ENCODE data around the gene GC. TPM values are rescaled to one million over a fixed set of nuclear protein-coding genes. Genes with fewer than 3 reads are reported as not detected.

Gene GC
- total and polyA plus RNA-seq, 2 of the 8 experiments (the other 6 are each of a cell fraction or from before 2014, with no cell fraction given), result 0.09 to 0.34 TPM

DNA sequence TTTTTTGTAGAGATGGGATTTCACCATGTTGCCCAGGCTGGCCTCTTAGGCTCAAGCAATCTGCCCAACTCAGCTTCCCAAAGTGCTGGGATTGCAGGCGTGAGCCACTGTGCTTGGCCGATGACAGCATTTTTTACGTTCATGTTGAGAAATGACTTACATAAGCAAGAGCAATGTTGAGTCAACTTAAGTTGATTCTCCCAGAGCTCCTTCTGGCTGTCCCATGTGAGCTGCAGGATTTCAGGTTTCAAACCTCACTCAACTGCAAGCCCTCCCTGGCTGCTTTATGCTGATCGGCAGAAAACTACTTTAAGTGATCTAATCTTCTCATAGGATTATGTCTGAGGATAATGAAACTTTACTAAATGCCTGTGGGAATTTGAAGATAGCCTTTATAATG lies 86.8 kb downstream of the GC start:
- Histone ChIP-seq H4K20me1 (replicated peaks in 1 of 2; ENCODE audit: control insufficient read depth in 1 of 2, insufficient read depth in 2 of 2, low read length in 2 of 2) (no peaks in the 10 kb centered on the region), H3K23ac (ENCODE audit: insufficient read length) (no peak overlapping the region), H3K27ac (ENCODE audit: low read depth, low read length) (no peak overlapping the region), H4K5ac (ENCODE audit: insufficient read length, low read depth, low read length) (no peak overlapping the region), H2BK20ac (ENCODE audit: low read length) (no peak overlapping the region), H2BK15ac (ENCODE audit: low read length) (no peak overlapping the region), H3K56ac (replicated peaks; ENCODE audit: insufficient read length, low read depth, low read length) (no peak overlapping the region), H3K79me1 (ENCODE audit: low read depth, low read length) (no peaks in the 10 kb centered on the region), H4K91ac (replicated peaks; ENCODE audit: insufficient read length, low read length) (no peak overlapping the region), H3K18ac (ENCODE audit: extremely low read depth, low read length) (no peak overlapping the region), H3K14ac (ENCODE audit: insufficient read length) (no peak overlapping the region), H3K27me3 (replicated peaks in 1 of 4; ENCODE audit: control insufficient read depth in 3 of 4, extremely low read depth in 1 of 4, insufficient read depth in 3 of 4, low read length in 3 of 4) (peaks cover 0 to 1% (median 0%) of the 10 kb centered on the region in 4 experiments; a peak in 1 of 7 replicates), H2AK5ac (ENCODE audit: low read depth, low read length) (no peak overlapping the region), H3K79me2 (ENCODE audit: control insufficient read depth in 1 of 2, insufficient read depth in 2 of 2, low read length in 2 of 2) (no peaks in the 10 kb centered on the region), H3K36me3 (ENCODE audit: control insufficient read depth in 2 of 4, insufficient read depth in 4 of 4, low read length in 3 of 4) (no peaks in the 10 kb centered on the region), H2BK5ac (ENCODE audit: low read depth, low read length) (no peak overlapping the region), H4K8ac (ENCODE audit: extremely low read depth, insufficient read depth, low read length) (no peak overlapping the region), H3K23me2 (ENCODE audit: low read depth, low read length) (no peaks in the 10 kb centered on the region), H2BK12ac (ENCODE audit: low read depth, low read length) (no peak overlapping the region), H3K4ac (replicated peaks; ENCODE audit: insufficient read length, low read depth, low read length) (no peak overlapping the region), H3K9ac (replicated peaks in 1 of 4; ENCODE audit: extremely low read depth in 1 of 4, low read depth in 3 of 4, low read length in 3 of 4) (no peak overlapping the region), H3K4me3 (ENCODE audit: extremely low read depth in 1 of 4, insufficient read depth in 2 of 4, low read depth in 3 of 4, low read length in 4 of 4) (no peak overlapping the region), H3K4me1 (replicated peaks in 1 of 4; ENCODE audit: control insufficient read depth in 3 of 4, insufficient read depth in 4 of 4, low read length in 3 of 4) (peaks cover 0 to 3% (median 1%) of the 10 kb centered on the region in 4 experiments; a peak in 3 of 7 replicates), H3K9me3 (ENCODE audit: insufficient read depth in 2 of 2, low read depth in 1 of 2, low read length in 1 of 2) (no peaks in the 10 kb centered on the region), H3K4me2 (ENCODE audit: insufficient read depth in 1 of 2, low read depth in 2 of 2, low read length in 2 of 2) (no peak overlapping the region), H2AFZ (ENCODE audit: low read length) (no peak overlapping the region), H2BK120ac (replicated peaks; ENCODE audit: low read depth, low read length) (no peak overlapping the region)
- CTCF ChIA-PET (ENCODE audit: partially characterized antibody), result interaction anchor here (1.0 kb wide), 1 partner anchor 10 kb away, joined by 3 read pairs; no protein-coding TSS in a partner anchor
- DNase-seq (ENCODE audit: low read depth in 1 of 2, low spot score in 2 of 2), result no peak
- POLR2A ChIA-PET (ENCODE audit: partially characterized antibody), result interaction anchor here (0.6 kb wide), 1 partner anchor 584 kb away, joined by 5 read pairs; no protein-coding TSS in a partner anchor
- FAIRE-seq, result no peak
- WGBS, 2 experiments (ENCODE audit: extremely low coverage in 1 of 2, insufficient coverage in 1 of 2, insufficient read length in 1 of 2, insufficient replicate concordance in 2 of 2, low coverage in 1 of 2, low lambda C conversion rate in 2 of 2, missing lambda C conversion rate in 1 of 2), result 93% methylated on average over 4 of the region's 4 CpGs; no CpG with 5 or more reads in 1 of the 2 experiments
- no peak for TF ChIP-seq CEBPB (IDR thresholded peaks at IDR 0.05; ENCODE audit: low read depth, low read length)
- TF ChIP-seq RFX5 (IDR thresholded peaks at IDR 0.05; ENCODE audit: borderline replicate concordance, low read depth, low read length), result no peak
- TF ChIP-seq CHD1 (IDR thresholded peaks at IDR 0.05; ENCODE audit: low read depth, low read length), result no peak
- TF ChIP-seq, protein P1, sequence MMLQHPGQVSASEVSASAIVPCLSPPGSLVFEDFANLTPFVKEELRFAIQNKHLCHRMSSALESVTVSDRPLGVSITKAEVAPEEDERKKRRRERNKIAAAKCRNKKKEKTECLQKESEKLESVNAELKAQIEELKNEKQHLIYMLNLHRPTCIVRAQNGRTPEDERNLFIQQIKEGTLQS (IDR thresholded peaks at IDR 0.05; ENCODE audit: insufficient read depth, low read depth, low read length), result no peak
- no peak for TF ChIP-seq BCL11A (IDR thresholded peaks at IDR 0.05; ENCODE audit: low read depth in 2 of 2, low read length in 2 of 2)
- no peak for TF ChIP-seq CTBP2 (IDR thresholded peaks at IDR 0.05; ENCODE audit: borderline replicate concordance, insufficient read depth, insufficient read length, low read length)
- no peak for TF ChIP-seq EZH2 (IDR thresholded peaks at IDR 0.05; ENCODE audit: low read depth, low read length, severe bottlenecking)
- no peak for TF ChIP-seq SIX5 (IDR thresholded peaks at IDR 0.05; ENCODE audit: low read depth, low read length)
- TF ChIP-seq RNF2 (IDR thresholded peaks at IDR 0.05; ENCODE audit: borderline replicate concordance, low read depth, low read length, missing control alignments, poor library complexity, severe bottlenecking), result no peak

Data from H1 (cell line).